ENCODE data around the gene ADRB1.

GRCh38 chr10:114025611-114026130 is 18.0 kb upstream of the ADRB1 start:
- TF ChIP-seq, protein P1, sequence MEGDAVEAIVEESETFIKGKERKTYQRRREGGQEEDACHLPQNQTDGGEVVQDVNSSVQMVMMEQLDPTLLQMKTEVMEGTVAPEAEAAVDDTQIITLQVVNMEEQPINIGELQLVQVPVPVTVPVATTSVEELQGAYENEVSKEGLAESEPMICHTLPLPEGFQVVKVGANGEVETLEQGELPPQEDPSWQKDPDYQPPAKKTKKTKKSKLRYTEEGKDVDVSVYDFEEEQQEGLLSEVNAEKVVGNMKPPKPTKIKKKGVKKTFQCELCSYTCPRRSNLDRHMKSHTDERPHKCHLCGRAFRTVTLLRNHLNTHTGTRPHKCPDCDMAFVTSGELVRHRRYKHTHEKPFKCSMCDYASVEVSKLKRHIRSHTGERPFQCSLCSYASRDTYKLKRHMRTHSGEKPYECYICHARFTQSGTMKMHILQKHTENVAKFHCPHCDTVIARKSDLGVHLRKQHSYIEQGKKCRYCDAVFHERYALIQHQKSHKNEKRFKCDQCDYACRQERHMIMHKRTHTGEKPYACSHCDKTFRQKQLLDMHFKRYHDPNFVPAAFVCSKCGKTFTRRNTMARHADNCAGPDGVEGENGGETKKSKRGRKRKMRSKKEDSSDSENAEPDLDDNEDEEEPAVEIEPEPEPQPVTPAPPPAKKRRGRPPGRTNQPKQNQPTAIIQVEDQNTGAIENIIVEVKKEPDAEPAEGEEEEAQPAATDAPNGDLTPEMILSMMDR (IDR thresholded peaks at IDR 0.05) = no peak
- TF ChIP-seq EP300 (IDR thresholded peaks at IDR 0.05) = no peak
